Endothelial cell of umbilical vein (primary cell): ENCODE data around the gene PRF1.
"Not testable (repeated sequence)": the region's sequence is repeated elsewhere in the genome, so short reads cannot be mapped to it uniquely, and the experiment has no call there.

Experiments
- MAX ChIP-seq: IDR thresholded peaks from 2 replicates; pipeline ENCODE4 v1.6.1; 2011; ENCODE audit not compliant: insufficient read depth, insufficient read length
- MYC ChIP-seq: IDR thresholded peaks from one replicate; pipeline ENCODE4 v1.6.1; 2011; ENCODE audit warnings: mild to moderate bottlenecking, low read depth, low read length
- POLR2A ChIP-seq: IDR thresholded peaks from 2 replicates; pipeline ENCODE4 v1.6.1; 2012; ENCODE audit warnings: low read depth, mild to moderate bottlenecking, control low read depth, low read length
- POLR2AphosphoS5 ChIP-seq: IDR thresholded peaks from 2 replicates; pipeline ENCODE4 v1.6.1; 2012; ENCODE audit warnings: low read depth, mild to moderate bottlenecking, control low read depth, low read length, moderate library complexity; ENCODE audit not compliant: insufficient read depth
- TF ChIP-seq, protein P1 (sequence below), 2 donors: IDR thresholded peaks; 1 replicate in 1 of 2; 2 replicates in 1 of 2; pipeline ENCODE4 v1.5.1; 2011; ENCODE audit warnings: low read length in 2 of 2, mild to moderate bottlenecking in 2 of 2, moderate library complexity in 2 of 2, control low read depth in 1 of 2, inconsistent platforms in 1 of 2, low read depth in 1 of 2; ENCODE audit not compliant: insufficient read depth in 1 of 2; ENCODE audit errors: extremely low read depth in 1 of 2

DNA sequence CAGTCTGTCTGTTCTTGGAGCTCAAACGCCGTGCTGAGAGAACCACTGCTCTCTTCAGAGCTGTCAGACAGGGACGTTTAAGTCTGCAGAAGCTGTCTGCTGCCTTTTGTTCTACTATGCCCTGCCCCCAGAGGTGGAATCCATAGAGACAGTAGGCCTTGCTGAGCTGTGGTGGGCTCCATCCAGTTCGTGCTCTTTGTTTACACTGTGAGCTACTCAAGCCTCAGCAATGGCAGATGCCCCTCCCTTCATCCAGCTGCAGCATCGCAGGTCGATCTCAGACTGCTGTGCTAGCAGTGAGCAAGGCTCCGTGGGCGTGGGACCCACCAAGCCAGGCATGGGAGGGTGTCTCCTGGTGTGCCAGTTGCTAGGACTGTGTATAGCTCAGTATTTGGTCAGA is 42.4 kb upstream of the PRF1 start:
- TF ChIP-seq, protein P1, sequence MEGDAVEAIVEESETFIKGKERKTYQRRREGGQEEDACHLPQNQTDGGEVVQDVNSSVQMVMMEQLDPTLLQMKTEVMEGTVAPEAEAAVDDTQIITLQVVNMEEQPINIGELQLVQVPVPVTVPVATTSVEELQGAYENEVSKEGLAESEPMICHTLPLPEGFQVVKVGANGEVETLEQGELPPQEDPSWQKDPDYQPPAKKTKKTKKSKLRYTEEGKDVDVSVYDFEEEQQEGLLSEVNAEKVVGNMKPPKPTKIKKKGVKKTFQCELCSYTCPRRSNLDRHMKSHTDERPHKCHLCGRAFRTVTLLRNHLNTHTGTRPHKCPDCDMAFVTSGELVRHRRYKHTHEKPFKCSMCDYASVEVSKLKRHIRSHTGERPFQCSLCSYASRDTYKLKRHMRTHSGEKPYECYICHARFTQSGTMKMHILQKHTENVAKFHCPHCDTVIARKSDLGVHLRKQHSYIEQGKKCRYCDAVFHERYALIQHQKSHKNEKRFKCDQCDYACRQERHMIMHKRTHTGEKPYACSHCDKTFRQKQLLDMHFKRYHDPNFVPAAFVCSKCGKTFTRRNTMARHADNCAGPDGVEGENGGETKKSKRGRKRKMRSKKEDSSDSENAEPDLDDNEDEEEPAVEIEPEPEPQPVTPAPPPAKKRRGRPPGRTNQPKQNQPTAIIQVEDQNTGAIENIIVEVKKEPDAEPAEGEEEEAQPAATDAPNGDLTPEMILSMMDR (IDR thresholded peaks at IDR 0.05; ENCODE audit: extremely low read depth in 1 of 2, insufficient read depth in 1 of 2, low read depth in 1 of 2, low read length in 2 of 2): not testable (repeated sequence)
- not testable (repeated sequence) for TF ChIP-seq MAX, POLR2AphosphoS5, POLR2A, MYC
